Measurements from ENCODE around the gene CHMP6.
A peak's percentile ranks its signal among the peaks of the same experiment; 100 is the strongest.

The CHMP6 gene

DNA sequence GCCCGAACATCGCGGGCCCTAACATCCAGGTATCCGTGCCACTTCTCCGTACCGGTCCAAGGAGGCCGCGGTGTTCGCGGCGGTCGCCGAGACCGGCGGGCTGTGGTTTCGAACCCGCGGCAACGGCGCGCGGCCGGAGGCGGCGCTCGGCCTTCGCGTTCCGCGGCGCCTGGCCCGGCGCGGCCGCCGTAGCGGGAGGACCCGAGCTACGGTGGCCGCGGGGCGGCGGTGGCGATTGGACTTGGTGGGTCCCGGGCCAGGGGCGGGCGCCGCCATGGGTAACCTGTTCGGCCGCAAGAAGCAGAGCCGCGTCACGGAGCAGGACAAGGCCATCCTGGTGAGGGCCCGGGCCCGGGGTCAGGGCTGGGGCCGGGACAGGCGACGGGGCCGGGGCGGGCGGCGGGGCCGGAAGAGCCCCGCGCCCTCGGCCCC is at the start of gene CHMP6:
TSS of gene CHMP6 (plus strand) at position 197 of the 432 bp plus-strand sequence. CDS start at position 275, 78 bp downstream.
- DNase-seq = peak; percentile 80

DNA sequence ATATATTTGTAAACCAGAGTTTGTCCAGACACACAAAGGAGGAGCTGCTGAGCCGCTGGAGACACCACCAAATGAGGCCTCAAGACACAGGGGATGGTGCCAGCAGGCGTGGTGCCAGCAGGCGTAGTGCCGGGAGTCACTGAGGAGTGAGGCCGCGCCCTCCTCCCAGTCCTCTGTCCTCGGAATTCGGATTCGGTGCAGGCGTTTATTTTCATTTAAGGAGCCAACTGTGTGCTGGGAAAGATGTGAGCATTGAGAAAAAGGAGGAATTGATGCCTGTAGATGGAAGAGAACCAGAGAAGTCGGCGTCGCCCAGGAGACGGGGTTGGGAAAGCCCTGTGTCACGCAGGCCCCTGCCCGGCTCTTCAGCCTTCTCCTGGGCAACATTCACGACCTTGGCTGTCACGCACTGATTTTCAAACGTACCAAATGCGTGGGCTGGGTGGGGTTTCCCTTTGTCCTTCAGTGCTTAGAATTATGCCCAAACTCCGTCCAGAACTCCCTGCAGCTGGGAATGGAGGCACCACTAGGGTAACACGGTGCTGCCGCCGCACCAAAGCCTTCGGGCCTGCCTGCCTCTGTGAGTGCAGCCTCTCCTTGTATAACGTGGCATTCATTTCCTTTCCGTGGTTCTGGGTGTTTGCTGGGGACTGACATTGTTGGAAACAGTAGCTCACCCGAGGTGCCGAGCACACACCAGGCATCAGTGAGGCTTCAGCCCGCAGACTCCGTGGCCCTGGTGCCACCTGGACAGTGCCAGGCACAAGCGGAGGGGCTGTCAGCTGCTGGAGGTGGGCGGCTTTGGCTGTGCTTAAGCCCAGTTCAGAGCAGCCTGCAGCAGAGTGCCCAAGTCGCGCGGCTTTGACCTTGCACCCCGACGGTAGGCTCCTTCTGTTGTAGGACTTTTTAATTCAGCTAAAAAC is 49.0 kb upstream of the CHMP6 start:
- DNase-seq = no peak

DNA sequence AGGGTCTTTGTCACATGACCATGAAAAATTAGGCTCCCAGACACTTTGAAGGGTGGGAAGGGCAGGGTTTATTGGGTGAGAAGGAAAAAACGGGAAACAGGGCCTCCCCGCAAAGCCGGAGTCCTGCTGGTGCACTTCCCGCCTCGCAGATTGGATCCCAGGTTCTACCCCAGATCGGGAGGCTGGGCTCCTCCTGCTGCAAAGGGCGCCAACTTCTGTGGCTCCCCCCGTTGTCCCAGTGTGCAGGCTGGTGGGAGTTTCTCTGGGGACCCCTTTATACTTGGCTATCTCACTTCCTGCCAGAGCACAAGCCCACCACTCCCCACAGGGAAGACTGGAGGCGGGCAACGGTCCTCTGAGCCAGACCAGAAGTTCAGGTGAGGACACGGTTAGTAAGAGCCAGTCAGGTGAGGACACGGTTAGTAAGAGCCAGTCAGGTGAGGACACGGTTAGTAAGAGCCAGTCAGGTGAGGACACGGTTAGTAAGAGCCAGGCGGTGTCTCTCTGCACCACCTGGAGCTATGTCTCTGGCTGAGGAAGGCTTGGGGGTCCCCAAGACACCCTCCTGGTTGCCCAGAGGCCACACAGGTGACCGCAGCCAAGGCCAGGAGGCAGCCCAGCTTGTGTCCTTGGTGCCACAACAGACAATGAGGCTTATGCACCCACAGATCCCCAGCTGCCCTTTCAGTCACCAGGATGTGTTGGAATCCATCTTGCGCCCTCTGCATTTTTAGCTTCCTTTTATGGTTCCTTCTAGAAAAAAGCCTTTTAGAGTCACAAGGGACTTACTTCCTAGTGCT is 48.1 kb upstream of the CHMP6 start:
- DNase-seq = no peak

DNA sequence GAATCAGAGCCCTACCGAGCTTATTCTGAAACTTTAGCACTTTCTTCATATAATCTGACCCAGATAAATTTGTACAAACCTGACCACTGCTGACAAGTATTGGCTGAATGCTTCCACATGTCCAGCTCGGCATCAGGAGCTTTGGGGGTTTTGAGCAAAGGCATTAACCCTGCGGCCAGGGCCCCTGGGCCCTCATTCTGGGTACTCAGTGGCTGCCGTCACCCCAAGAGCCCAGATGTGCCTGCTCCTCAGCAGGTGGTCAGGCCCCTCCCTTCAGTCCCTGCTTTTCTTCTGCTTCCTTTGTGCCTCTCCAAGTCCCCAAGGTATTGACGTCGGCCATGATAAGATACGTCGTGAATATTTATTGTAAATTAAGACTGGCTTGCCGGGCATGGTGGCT is 47.3 kb upstream of the CHMP6 start:
- DNase-seq = no peak

DNA sequence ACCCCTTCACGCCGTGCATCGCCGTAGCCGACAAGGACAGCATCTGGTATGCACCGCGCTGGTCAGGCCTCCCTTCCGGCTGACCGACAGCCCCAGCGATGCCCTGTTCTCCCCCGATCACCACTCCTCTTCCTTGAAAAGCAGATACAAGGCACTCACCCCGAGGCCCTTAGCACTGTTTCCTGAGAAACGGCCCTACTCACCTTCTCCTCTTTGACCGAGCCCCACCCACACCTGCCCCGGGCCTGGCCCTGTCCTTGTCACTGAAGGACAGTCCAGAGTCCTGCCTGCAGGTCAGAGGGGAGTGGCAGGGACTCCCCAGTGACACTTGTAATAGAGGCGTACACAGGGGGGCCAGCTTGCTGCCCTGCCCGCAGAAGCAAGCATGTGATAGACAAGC is 45.9 kb upstream of the CHMP6 start:
- no peak for DNase-seq

DNA sequence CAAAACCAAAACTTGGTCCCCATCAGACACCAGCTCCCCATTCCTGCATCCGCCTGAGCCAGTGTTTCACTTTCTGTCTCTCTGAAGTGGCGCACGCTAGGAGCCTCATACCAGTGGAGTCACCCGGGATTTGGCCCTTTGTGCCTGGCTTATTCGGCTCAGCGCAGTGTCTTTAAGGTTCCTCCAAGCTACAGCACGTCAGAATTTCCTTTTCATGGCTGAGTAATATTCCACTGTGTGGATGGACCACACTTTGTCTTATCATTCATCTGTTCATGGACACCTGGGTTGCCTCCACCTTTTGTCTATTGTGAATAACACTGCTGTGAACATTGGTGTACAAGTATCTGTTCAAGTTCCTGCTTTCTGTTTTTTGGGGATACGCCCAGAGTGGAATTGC is 45.2 kb upstream of the CHMP6 start:
- no peak for DNase-seq

DNA sequence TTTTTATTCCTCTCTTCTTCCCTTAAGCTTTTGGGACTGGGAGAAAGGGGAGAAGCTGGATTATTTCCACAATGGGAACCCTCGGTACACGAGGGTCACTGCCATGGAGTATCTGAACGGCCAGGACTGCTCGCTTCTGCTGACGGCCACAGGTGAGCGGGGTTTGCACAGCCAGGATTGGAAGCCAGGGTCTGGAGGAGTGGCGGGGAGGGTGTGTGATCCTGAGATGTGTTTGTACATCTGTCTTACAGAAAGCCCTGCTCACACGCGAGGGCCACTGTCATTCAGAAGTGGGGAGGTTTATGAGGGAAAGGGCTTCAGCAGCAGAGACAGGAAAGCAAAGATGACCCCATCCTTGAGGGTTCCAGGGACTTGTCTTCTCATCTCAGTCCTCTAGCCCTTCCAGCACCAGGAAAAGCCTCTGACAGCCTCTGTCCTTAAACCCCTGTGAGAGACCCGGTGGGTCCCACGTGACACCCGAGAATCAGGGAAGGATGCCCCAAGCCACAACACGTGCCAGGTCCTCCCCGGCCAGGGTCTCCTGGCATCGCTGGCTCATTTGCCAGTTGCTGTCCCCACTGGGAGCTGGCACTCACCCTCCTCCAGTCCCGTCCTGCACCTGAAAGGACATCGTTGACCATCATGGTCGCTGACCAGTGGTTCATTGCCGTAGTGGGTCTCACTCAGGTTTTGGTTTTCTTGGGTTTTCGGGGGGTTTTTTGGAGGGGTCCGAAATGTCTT is 44.3 kb upstream of the CHMP6 start:
- no peak for DNase-seq

DNA sequence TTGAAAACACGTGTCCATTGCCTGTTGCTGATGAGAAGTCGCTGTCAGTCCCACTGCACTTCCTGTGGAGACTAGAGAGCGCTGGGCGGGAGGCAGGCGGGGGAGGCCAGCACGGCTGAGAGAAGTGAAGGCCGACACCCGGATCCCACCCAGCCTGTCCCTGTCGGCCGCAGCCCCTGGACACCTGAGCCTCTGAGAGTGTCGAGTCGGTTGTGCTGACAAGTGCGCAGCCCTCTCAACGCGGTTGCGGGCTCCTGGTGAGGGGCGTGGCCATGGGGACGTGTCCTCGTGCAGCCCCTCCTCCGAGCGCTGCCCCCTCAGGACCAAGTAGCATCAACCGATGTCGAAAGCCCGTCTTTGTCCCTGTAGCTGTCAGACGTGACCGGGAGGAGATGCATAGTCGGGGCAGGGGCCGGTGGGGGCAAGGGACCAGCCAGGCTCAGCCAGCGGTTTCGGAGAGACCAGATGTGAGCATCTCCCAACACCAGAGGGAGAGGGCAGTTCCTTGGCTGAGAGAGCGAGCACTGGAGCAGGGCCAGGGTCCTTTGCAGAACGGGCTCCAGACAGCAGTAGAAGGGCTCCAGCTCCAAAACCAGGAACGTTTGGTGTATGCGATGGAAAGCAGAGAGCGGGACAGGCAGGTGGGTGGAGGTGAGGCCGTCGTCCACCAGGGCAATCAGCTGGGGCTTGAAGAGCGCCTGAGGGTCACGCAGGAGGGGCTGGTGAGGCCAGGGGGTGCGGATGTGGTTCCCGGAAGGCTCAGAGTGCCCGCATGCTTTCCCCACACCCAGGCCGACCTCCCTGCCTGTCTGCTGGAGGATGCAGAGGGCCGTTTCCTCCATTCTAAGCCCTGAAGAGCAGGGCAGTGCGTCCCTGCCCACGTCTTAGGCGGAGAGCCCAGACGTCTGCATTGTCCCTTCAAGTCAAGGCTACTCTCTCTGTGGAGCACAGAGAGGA is 43.3 kb upstream of the CHMP6 start:
- no peak for DNase-seq

DNA sequence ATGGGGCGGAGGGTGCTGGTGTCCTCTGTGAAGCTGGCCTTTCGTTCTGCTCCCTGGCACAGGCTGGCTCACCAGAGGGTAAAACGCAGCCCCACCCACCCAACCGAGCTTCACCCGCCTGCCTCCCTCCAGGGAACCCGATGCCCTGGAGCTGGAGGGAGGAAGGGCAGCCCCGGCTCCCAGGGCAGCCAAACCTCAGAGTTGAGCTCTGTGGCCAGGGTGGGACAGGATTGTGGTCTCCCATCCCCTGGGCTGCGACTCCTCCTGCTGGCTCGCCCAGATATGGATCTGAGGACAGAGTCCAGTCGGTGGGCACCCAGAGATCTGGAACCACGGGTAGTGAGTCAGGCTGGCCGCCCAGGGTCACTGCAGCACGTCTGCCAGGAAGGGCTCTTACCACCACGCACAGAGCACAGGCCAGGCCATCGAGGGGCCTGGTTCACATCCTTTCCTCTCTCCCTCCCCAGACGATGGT is 42.6 kb upstream of the CHMP6 start:
- no peak for DNase-seq

DNA sequence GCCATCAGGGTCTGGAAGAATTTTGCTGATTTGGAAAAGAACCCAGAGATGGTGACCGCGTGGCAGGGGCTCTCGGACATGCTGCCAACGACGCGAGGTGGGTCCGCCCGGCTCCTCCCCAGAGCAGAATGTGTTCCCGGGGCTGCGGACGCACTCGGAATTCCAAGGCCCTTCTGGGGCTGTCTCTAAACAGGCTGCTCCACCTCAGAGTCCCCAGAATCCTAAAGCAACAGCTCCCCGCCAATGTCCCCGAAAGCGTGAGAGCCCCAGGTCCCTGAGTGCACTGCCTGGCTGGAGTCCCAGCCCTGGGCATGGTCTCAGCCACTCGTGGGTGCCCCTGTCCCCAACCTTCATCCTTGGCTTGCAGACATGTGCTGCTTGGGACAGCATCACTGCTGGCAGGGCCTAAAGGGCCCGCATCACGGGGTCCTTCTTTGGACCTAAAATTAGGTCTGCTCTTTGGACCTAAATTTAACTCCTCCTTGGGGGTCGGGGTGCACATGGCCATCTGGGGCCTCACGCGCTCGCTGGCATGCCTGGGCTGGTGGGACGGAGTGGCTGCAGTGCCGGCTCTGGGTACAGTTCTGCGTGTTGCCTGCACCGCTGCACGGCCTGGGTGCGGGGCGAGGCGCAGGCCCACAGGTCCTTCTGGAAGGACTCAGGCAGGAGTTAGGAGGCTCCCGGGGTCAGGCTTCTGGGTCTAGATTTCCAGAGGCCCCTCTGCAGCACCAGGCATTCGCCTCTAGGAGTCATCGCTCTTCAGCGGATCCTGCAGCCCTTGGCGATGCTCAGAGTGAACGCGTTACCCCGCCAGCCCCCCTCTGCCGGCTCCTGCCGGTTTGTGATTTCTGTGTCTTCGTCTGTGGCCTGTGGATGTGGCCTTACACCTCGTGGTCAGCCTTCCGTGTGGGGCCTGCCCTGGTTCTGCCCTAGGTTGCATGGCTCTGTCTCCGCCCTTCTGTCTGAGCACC is 41.9 kb upstream of the CHMP6 start:
- DNase-seq = peak; percentile 27

DNA sequence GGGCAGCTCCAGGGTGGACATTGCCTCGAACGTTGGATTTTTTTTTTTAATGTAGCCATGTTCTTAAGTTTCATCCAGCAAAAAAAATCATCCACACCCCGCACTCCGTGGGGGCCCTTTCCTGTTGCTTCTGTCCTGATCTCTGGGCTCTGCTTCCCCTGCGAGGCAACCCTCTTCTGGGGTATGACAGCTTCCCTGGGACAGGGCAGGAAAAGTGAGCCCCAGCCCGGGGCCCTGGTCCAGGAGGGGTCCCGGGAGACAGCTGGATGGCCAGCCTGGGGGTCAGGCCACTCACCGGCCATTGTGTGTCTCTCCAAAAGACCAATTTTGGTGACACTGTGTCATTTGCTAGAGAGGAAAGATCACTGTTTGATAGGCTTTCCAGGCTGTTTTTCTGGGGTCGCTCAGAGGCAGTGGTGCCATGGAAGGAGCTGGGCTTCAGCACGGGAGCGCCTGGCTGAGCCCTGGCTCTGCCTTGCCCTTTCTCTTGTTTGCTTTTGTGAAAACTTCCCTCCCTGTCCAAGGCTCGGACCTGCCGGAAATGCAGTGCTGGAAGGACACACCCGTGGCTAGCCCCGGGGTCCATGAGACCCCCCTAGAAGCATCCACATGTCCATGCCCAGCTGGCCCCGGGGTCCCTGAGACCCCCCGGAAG is 41.0 kb upstream of the CHMP6 start:
- DNase-seq = no peak

DNA sequence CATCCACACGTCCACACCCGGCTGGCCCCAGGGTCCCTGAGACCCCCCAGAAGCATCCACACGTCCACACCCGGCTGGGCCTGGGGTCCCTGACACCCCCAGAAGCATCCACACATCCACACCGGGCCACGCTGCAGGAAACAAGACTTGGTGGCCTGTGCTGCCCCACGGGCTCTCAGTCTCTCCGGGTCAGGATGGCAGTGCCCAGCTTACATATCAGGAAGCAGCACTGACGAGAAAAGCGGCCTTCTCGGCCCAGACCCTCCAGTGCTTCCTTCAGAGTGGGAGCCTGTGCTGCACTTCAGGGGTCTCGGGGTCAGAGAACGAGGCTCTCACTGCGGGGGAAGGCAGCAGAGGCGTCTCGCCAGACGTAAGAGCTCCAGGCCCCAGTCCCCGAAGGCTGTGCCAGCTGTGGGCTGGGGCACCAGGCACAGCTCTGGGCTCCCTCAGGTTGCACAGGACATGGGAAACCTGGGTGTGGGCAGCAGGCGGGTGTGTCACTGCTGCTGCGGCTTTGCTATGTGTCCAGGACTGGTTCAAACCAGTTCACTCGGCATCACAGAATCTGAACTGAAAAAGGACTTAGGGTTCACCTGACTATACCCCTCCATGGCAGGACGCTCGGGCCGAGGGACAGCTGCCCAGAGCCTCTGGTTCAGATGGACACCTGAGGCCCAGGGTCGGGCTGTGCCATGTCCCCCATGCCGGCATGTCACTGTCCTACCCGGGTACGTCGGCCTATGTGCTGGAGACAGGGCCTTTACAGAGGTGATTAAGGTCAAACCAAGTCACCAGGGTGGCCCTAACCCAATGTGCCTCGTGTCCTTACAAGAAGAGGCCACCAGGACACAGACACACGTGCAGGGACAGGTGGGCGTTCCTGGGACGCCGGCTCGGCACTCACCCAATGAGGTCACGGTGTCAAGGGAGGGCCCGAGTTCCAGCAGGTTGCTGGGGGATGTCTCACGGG is 40.2 kb upstream of the CHMP6 start:
- no peak for DNase-seq

DNA sequence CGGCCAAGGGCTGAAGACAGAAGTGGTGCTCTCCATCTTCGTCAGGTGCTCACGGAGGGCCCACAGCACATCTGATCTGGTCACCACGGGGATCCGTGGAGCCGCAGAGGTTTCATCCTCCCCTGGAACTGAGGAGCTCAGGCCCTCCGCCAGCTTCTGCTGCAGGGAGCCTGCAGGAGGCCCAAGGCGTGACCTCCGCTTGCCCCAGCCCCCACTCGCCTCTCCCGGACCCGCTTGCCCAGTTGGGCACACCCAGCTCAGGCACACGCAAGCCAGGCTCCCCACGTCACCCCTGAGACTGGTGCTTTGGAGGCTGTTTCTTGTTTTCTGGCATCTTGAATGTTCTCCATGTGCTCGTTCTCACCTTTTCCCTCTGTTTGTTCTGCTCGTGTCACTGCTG is 39.4 kb upstream of the CHMP6 start:
- DNase-seq = no peak

DNA sequence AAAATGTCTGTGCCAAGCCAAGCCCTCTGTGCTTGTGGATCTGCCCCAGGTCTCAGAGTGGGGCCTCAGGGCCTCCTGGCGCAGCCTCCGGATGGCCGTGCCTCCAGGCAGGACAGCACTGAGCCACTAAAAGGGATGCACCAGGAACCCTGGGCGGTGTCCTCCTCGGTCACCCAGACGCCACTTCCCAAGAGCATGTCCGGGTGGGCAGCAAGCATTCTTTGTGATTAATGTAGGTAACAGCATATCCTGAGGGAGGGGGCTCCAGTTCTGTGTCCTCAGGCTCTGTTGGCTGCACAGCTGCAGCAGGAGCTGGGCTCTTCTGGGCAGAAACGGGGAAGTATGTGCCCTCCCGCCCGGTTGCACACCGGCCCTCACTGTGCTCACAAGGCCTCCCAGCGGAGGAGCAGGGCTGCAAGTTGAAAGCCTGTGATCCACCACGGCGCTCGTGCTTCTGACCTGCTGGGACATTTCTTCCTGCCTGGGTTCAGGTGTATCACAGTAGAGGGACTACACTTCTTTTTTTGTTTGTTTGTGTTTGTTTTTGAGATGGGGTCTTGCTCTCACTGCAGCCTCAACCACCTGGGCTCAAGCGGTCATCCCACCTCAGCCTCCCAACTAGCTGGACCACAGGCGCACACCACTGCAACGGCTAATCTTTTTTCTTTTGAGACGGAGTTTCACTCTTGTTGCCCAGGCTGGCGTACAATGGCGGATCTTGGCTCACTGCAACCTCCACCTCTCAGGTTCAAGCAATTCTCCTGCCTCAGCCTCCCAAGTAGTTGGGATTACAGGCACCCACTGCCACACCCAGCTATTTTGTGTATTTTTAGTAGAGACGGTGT is 37.9 kb upstream of the CHMP6 start:
- DNase-seq = no peak

DNA sequence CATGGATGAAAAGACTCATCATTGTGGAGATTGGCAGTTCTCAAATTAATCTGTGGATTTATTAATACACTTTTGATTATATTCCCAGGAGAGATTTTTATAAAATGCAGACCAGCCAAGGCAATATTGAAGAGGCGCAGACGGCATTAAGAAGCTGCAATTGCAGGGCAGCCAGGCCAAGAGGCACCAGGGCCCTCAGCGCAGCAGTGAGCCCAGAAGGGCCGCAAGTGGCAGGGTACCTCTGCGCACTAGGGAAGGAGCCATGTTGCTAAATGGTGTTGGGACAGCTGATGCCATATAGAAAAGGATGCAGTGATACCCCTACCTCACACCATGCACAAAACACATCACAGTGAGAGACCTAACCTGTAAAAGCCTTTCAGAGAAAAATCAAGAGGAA is 36.6 kb upstream of the CHMP6 start:
- DNase-seq = no peak

DNA sequence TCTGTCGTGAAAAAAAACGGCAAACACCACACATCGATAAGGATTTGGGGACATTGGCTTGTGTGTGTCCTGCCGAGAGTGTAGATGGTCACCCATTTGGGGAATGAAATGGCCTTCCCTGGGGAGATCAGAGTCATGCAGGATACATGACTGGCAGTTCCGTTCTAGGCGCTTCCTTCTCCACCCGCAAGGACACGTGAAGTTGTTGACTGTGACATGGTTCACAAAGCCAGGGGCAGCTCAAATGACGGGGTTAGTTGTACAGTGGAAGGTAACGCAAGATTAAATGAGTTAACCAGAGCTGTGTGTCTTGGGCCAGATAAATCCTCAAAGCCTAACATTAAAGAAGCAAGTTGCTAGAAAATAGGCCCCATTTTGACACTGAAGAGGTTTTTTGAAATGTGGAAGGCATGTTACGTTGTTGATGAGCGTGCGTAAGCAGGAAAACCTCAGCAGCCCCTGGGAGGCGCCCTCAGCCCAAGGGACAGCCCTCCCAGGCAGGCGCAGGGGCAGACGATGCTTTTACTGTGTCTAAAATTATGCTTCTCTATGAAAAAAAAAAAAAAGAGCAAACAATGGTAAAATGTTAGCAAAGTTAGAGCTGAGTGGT is 35.9 kb upstream of the CHMP6 start:
- no peak for DNase-seq
